ENCODE results near the gene KDM4C.
"Not testable (repeated sequence)": the region's sequence is repeated elsewhere in the genome, so short reads cannot be mapped to it uniquely, and the experiment has no call there.

KDM4C gene

GRCh38 chr9:6802926-6803325 lies 45.2 kb downstream of the KDM4C start:
- Mint-ChIP-seq H3K4me3 (no peak overlapping the region), H3K4me1 (peaks cover 5% of the 10 kb centered on the region), H3K36me3 (peaks cover 10% of the 10 kb centered on the region), H3K27ac (no peak overlapping the region), H3K9me3 (peaks cover 2% of the 10 kb centered on the region), H3K27me3 (no peaks in the 10 kb centered on the region)
- ATAC-seq (ENCODE audit: low read depth): no peak
- no peak for DNase-seq (ENCODE audit: low spot score in 2 of 2)

- H3K4me1 Mint-ChIP-seq: peaks cover 5% of the 10 kb centered on the region
- ATAC-seq (ENCODE audit: low read depth) (no peak), DNase-seq (ENCODE audit: low spot score in 2 of 2) (no peak)
- no peaks in the 10 kb centered on the region for H3K27me3 Mint-ChIP-seq
- no peak overlapping the region for H3K4me3 Mint-ChIP-seq
- H3K36me3 Mint-ChIP-seq: peaks cover 10% of the 10 kb centered on the region
- no peaks in the 10 kb centered on the region for H3K9me3 Mint-ChIP-seq
- H3K27ac Mint-ChIP-seq: no peak overlapping the region
Measured at GRCh38 chr9:6805532-6805931, 47.8 kb downstream of the KDM4C start.

GRCh38 chr9:6806318-6806717 lies 48.5 kb downstream of the KDM4C start:
- H3K4me3 Mint-ChIP-seq; H3K27ac Mint-ChIP-seq; DNase-seq (ENCODE audit: low spot score in 2 of 2); H3K9me3 Mint-ChIP-seq; H3K4me1 Mint-ChIP-seq; ATAC-seq (ENCODE audit: low read depth); H3K27me3 Mint-ChIP-seq: not testable (repeated sequence)
- peaks cover 10% of the 10 kb centered on the region for H3K36me3 Mint-ChIP-seq

- not testable (repeated sequence) for H3K9me3 Mint-ChIP-seq; H3K27me3 Mint-ChIP-seq; H3K4me3 Mint-ChIP-seq; H3K27ac Mint-ChIP-seq; H3K4me1 Mint-ChIP-seq; DNase-seq (ENCODE audit: low spot score in 2 of 2); ATAC-seq (ENCODE audit: low read depth)
- H3K36me3 Mint-ChIP-seq: peaks cover 10% of the 10 kb centered on the region
Measured at GRCh38 chr9:6807669-6808068, 49.9 kb downstream of the KDM4C start.

- Mint-ChIP-seq H3K9me3 (no peaks in the 10 kb centered on the region), H3K4me3 (no peak overlapping the region), H3K4me1 (peaks cover 3% of the 10 kb centered on the region), H3K27ac (no peak overlapping the region), H3K27me3 (no peaks in the 10 kb centered on the region), H3K36me3 (peaks cover 12% of the 10 kb centered on the region)
- ATAC-seq (ENCODE audit: low read depth): no peak
- DNase-seq (ENCODE audit: low spot score in 2 of 2): no peak
Measured at GRCh38 chr9:6811436-6811835, 53.7 kb downstream of the KDM4C start.

- Mint-ChIP-seq H3K27ac (peak overlapping the region; percentile 54), H3K27me3 (no peaks in the 10 kb centered on the region), H3K4me1 (peaks cover 14% of the 10 kb centered on the region), H3K36me3 (peaks cover 18% of the 10 kb centered on the region), H3K4me3 (no peak overlapping the region), H3K9me3 (no peaks in the 10 kb centered on the region)
- DNase-seq (ENCODE audit: low spot score in 2 of 2): no peak
- ATAC-seq (ENCODE audit: low read depth): peak; percentile 62
Measured at GRCh38 chr9:6816581-6816980, 58.8 kb downstream of the KDM4C start.

GRCh38 chr9:6818292-6818922 lies 60.6 kb downstream of the KDM4C start:
- H3K36me3 Mint-ChIP-seq: peaks cover 29% of the 10 kb centered on the region
- ATAC-seq (ENCODE audit: low read depth): no peak

GRCh38 chr9:6819112-6819511 lies 61.3 kb downstream of the KDM4C start:
- no peak for ATAC-seq (ENCODE audit: low read depth)
- no peak overlapping the region for H3K4me3 Mint-ChIP-seq
- H3K27ac Mint-ChIP-seq: no peak overlapping the region
- H3K27me3 Mint-ChIP-seq: no peaks in the 10 kb centered on the region
- H3K36me3 Mint-ChIP-seq: peaks cover 36% of the 10 kb centered on the region
- peaks cover 17% of the 10 kb centered on the region for H3K4me1 Mint-ChIP-seq
- no peaks in the 10 kb centered on the region for H3K9me3 Mint-ChIP-seq
- no peak for DNase-seq (ENCODE audit: low spot score in 2 of 2)

More at GRCh38 chr9:6818292-6818922, 60.6 kb downstream of the KDM4C start:
- Mint-ChIP-seq H3K27me3 (no peaks in the 10 kb centered on the region), H3K9me3 (no peaks in the 10 kb centered on the region), H3K4me1 (peaks cover 17% of the 10 kb centered on the region), H3K27ac (no peak overlapping the region), H3K4me3 (no peak overlapping the region)
- no peak for DNase-seq (ENCODE audit: low spot score in 2 of 2)

- H3K4me3 Mint-ChIP-seq: no peak overlapping the region
- H3K4me1 Mint-ChIP-seq: peaks cover 17% of the 10 kb centered on the region
- DNase-seq (ENCODE audit: low spot score in 2 of 2): no peak
- no peak overlapping the region for H3K27ac Mint-ChIP-seq
- no peaks in the 10 kb centered on the region for H3K27me3 Mint-ChIP-seq
- H3K36me3 Mint-ChIP-seq: peaks cover 37% of the 10 kb centered on the region
- no peak for ATAC-seq (ENCODE audit: low read depth)
- no peaks in the 10 kb centered on the region for H3K9me3 Mint-ChIP-seq
Measured at GRCh38 chr9:6819529-6819928, 61.8 kb downstream of the KDM4C start.

- no peak for DNase-seq (ENCODE audit: low spot score in 2 of 2)
- peaks cover 11% of the 10 kb centered on the region for H3K4me1 Mint-ChIP-seq
- H3K27me3 Mint-ChIP-seq: no peaks in the 10 kb centered on the region
- H3K27ac Mint-ChIP-seq: peak overlapping the region; percentile 45
- ATAC-seq (ENCODE audit: low read depth): no peak
- no peaks in the 10 kb centered on the region for H3K9me3 Mint-ChIP-seq
- H3K36me3 Mint-ChIP-seq: peaks cover 40% of the 10 kb centered on the region
- no peak overlapping the region for H3K4me3 Mint-ChIP-seq
Measured at GRCh38 chr9:6822696-6823095, 64.9 kb downstream of the KDM4C start.

GRCh38 chr9:6827439-6828145 lies 69.8 kb downstream of the KDM4C start:
- peak; percentile 9 to 19 for DNase-seq (ENCODE audit: low spot score in 2 of 2)
- Mint-ChIP-seq H3K36me3 (peaks cover 45% of the 10 kb centered on the region), H3K9me3 (peaks cover 3% of the 10 kb centered on the region), H3K4me1 (peaks cover 4% of the 10 kb centered on the region), H3K27me3 (no peaks in the 10 kb centered on the region), H3K4me3 (no peak overlapping the region), H3K27ac (peak overlapping the region; percentile 68)
- no peak for ATAC-seq (ENCODE audit: low read depth)

GRCh38 chr9:6829027-6829426 lies 71.3 kb downstream of the KDM4C start:
- Mint-ChIP-seq H3K27ac (peak overlapping the region; percentile 32), H3K27me3 (no peaks in the 10 kb centered on the region), H3K4me3 (no peak overlapping the region), H3K4me1 (peaks cover 3% of the 10 kb centered on the region), H3K36me3 (peaks cover 33% of the 10 kb centered on the region), H3K9me3 (peaks cover 3% of the 10 kb centered on the region)
- ATAC-seq (ENCODE audit: low read depth): no peak
- no peak for DNase-seq (ENCODE audit: low spot score in 2 of 2)

- H3K27me3 Mint-ChIP-seq: no peaks in the 10 kb centered on the region
- peak overlapping the region; percentile 32 for H3K27ac Mint-ChIP-seq
- DNase-seq (ENCODE audit: low spot score in 2 of 2) (no peak), ATAC-seq (ENCODE audit: low read depth) (no peak)
- peaks cover 35% of the 10 kb centered on the region for H3K36me3 Mint-ChIP-seq
- peaks cover 3% of the 10 kb centered on the region for H3K4me1 Mint-ChIP-seq
- H3K9me3 Mint-ChIP-seq: peaks cover 3% of the 10 kb centered on the region
- H3K4me3 Mint-ChIP-seq: no peak overlapping the region
Measured at GRCh38 chr9:6829536-6829935, 71.8 kb downstream of the KDM4C start.

GRCh38 chr9:6833518-6834192 lies 75.9 kb downstream of the KDM4C start:
- H3K4me3 Mint-ChIP-seq: no peak overlapping the region
- peaks cover 3% of the 10 kb centered on the region for H3K9me3 Mint-ChIP-seq
- no peak for DNase-seq (ENCODE audit: low spot score in 2 of 2)
- H3K4me1 Mint-ChIP-seq: peaks cover 3% of the 10 kb centered on the region
- no peak for ATAC-seq (ENCODE audit: low read depth)
- H3K36me3 Mint-ChIP-seq: peaks cover 47% of the 10 kb centered on the region
- no peak overlapping the region for H3K27ac Mint-ChIP-seq
- no peaks in the 10 kb centered on the region for H3K27me3 Mint-ChIP-seq
